ENCODE data around the gene LYRM7.
"Not testable (repeated sequence)": the region's sequence is repeated elsewhere in the genome, so short reads cannot be mapped to it uniquely, and the experiment has no call there.

DNA sequence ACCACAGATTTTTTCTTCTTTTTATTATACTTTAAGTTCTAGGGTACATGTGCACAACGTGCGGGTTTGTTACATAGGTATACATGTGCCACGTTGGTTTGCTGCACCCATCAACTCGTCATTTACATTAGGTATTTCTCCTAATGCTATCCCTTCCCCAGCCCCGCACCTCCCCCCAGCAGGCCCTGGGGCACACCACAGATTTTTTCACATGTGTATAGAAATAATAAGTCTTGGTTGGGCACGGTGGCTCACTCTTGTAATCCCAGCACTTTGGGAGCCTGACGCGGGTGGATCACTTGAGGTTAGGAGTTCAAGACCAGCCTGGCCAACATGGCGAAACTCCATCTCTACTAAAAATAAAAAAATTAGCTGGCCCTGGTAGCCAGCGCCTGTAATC is 83.3 kb downstream of the LYRM7 start:
- TF ChIP-seq, protein P1, sequence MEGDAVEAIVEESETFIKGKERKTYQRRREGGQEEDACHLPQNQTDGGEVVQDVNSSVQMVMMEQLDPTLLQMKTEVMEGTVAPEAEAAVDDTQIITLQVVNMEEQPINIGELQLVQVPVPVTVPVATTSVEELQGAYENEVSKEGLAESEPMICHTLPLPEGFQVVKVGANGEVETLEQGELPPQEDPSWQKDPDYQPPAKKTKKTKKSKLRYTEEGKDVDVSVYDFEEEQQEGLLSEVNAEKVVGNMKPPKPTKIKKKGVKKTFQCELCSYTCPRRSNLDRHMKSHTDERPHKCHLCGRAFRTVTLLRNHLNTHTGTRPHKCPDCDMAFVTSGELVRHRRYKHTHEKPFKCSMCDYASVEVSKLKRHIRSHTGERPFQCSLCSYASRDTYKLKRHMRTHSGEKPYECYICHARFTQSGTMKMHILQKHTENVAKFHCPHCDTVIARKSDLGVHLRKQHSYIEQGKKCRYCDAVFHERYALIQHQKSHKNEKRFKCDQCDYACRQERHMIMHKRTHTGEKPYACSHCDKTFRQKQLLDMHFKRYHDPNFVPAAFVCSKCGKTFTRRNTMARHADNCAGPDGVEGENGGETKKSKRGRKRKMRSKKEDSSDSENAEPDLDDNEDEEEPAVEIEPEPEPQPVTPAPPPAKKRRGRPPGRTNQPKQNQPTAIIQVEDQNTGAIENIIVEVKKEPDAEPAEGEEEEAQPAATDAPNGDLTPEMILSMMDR (IDR thresholded peaks at IDR 0.05), result not testable (repeated sequence)
- TF ChIP-seq POLR2A (IDR thresholded peaks at IDR 0.05; ENCODE audit: low read depth); EP300 (IDR thresholded peaks at IDR 0.05); POLR2AphosphoS5 (IDR thresholded peaks at IDR 0.05): not testable (repeated sequence)

Data from esophagus muscularis mucosa (tissue), 4 donors.